Measurements from ENCODE around the gene PJA1.

PJA1 gene

DNA sequence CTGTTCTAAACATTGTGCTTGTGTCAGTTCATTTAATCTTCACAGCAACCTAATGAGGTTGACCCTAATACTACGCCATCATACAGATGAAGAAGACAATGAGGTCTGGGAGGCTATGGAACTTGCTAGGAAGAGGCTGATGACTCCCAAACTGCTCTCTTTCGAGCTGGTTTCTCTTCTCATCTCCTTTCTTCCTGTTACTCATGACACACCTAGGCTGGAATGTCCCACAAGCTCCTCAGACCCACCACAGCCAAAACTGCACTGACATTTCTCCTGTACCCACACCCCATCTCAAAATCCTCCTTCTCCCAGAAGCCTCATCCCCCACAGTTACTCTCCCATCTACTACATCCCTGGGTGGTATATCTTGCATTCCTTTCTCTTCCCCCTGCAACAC is 27.4 kb upstream of the PJA1 start:
- no peaks in the 10 kb centered on the region for H3K4me1 ChIP-seq (ENCODE audit: control insufficient read depth, insufficient read depth, low read length, poor library complexity, severe bottlenecking)
- no peaks in the 10 kb centered on the region for H3K36me3 ChIP-seq (ENCODE audit: control insufficient read depth, insufficient read depth, low read length)
- H3K9me3 ChIP-seq (ENCODE audit: control insufficient read depth, low read length) = no peaks in the 10 kb centered on the region
- no peak for DNase-seq
- H3K27ac ChIP-seq (ENCODE audit: insufficient read depth, low read length, poor library complexity, severe bottlenecking) = no peak overlapping the region
- no peaks in the 10 kb centered on the region for H3K27me3 ChIP-seq (replicated peaks; ENCODE audit: control insufficient read depth, insufficient read depth, low read length, poor library complexity, severe bottlenecking)
- H3K4me3 ChIP-seq (ENCODE audit: insufficient read depth, low read depth, low read length, poor library complexity, severe bottlenecking) = no peak overlapping the region

DNA sequence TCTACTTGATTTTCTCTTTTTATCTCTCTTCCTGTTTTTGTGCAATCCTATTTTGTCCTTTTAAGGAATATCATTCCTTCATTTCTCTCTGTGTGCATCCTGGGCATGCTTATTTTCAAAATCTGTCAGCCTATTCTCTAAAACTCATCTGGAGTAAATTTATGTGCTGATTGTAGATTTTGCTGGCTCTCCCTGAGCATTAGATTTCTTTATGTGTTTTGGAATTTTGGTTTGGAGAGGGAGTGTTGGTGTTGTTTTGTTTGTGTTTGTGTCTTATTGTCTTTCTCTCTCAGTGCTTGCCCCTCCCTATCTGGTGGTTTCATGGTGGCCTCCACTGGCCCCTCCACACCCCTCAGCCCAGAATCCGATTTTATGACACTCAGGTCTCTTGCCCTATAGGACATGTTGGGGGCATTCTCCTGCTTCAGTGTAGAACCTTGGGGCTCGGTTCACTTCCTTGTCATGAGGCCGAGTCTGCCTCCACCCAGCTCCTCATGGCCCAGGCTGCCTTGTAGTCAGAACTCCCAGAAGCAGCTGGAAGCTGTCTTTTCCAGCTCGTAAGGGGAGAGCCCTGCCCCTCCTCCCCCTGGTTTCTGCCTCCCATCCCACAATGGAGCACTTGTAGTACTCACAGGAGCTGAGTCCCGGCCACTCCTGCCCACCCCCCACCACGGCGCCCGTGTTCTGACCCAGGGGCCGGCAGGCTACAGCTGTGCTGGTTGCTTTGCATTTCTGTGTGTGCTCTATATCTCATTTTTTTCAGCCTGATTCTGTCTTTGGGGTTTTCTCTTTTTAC is 24.5 kb upstream of the PJA1 start:
- no peak for DNase-seq
- no peaks in the 10 kb centered on the region for H3K4me1 ChIP-seq (ENCODE audit: control insufficient read depth, insufficient read depth, low read length, poor library complexity, severe bottlenecking)
- no peak overlapping the region for H3K4me3 ChIP-seq (ENCODE audit: insufficient read depth, low read depth, low read length, poor library complexity, severe bottlenecking)
- no peaks in the 10 kb centered on the region for H3K36me3 ChIP-seq (ENCODE audit: control insufficient read depth, insufficient read depth, low read length)
- H3K27ac ChIP-seq (ENCODE audit: insufficient read depth, low read length, poor library complexity, severe bottlenecking) = no peak overlapping the region
- no peaks in the 10 kb centered on the region for H3K27me3 ChIP-seq (replicated peaks; ENCODE audit: control insufficient read depth, insufficient read depth, low read length, poor library complexity, severe bottlenecking)
- no peaks in the 10 kb centered on the region for H3K9me3 ChIP-seq (ENCODE audit: control insufficient read depth, low read length)

- Histone ChIP-seq H3K36me3 (ENCODE audit: control insufficient read depth, insufficient read depth, low read length) (no peaks in the 10 kb centered on the region), H3K27ac (ENCODE audit: insufficient read depth, low read length, poor library complexity, severe bottlenecking) (no peak overlapping the region), H3K4me1 (ENCODE audit: control insufficient read depth, insufficient read depth, low read length, poor library complexity, severe bottlenecking) (no peaks in the 10 kb centered on the region)
These were observed 21.4 kb upstream of the PJA1 start for GRCh38 chrX:69186651-69187050.

GRCh38 chrX:69185886-69186285 is 20.6 kb upstream of the PJA1 start:
- H3K4me1 ChIP-seq (ENCODE audit: control insufficient read depth, insufficient read depth, low read length, poor library complexity, severe bottlenecking) = no peaks in the 10 kb centered on the region
- H3K9me3 ChIP-seq (ENCODE audit: control insufficient read depth, low read length) = no peaks in the 10 kb centered on the region
- DNase-seq = no peak
- no peaks in the 10 kb centered on the region for H3K36me3 ChIP-seq (ENCODE audit: control insufficient read depth, insufficient read depth, low read length)
- H3K27ac ChIP-seq (ENCODE audit: insufficient read depth, low read length, poor library complexity, severe bottlenecking) = no peak overlapping the region
- H3K27me3 ChIP-seq (replicated peaks; ENCODE audit: control insufficient read depth, insufficient read depth, low read length, poor library complexity, severe bottlenecking) = no peaks in the 10 kb centered on the region
- no peak overlapping the region for H3K4me3 ChIP-seq (ENCODE audit: insufficient read depth, low read depth, low read length, poor library complexity, severe bottlenecking)

More at GRCh38 chrX:69186651-69187050, 21.4 kb upstream of the PJA1 start:
- H3K9me3 ChIP-seq (ENCODE audit: control insufficient read depth, low read length) = no peaks in the 10 kb centered on the region
- no peak for DNase-seq
- H3K4me3 ChIP-seq (ENCODE audit: insufficient read depth, low read depth, low read length, poor library complexity, severe bottlenecking) = no peak overlapping the region
- no peaks in the 10 kb centered on the region for H3K27me3 ChIP-seq (replicated peaks; ENCODE audit: control insufficient read depth, insufficient read depth, low read length, poor library complexity, severe bottlenecking)

- DNase-seq = no peak
- H3K27ac ChIP-seq (ENCODE audit: insufficient read depth, low read length, poor library complexity, severe bottlenecking) = no peak overlapping the region
- H3K4me1 ChIP-seq (ENCODE audit: control insufficient read depth, insufficient read depth, low read length, poor library complexity, severe bottlenecking) = no peaks in the 10 kb centered on the region
- H3K9me3 ChIP-seq (ENCODE audit: control insufficient read depth, low read length) = no peaks in the 10 kb centered on the region
- no peaks in the 10 kb centered on the region for H3K36me3 ChIP-seq (ENCODE audit: control insufficient read depth, insufficient read depth, low read length)
- no peaks in the 10 kb centered on the region for H3K27me3 ChIP-seq (replicated peaks; ENCODE audit: control insufficient read depth, insufficient read depth, low read length, poor library complexity, severe bottlenecking)
- no peak overlapping the region for H3K4me3 ChIP-seq (ENCODE audit: insufficient read depth, low read depth, low read length, poor library complexity, severe bottlenecking)
These were observed 19.9 kb upstream of the PJA1 start for GRCh38 chrX:69185141-69185540.

- Histone ChIP-seq H3K27me3 (replicated peaks; ENCODE audit: control insufficient read depth, insufficient read depth, low read length, poor library complexity, severe bottlenecking) (no peaks in the 10 kb centered on the region), H3K4me3 (ENCODE audit: insufficient read depth, low read depth, low read length, poor library complexity, severe bottlenecking) (no peak overlapping the region), H3K9me3 (ENCODE audit: control insufficient read depth, low read length) (no peaks in the 10 kb centered on the region), H3K4me1 (ENCODE audit: control insufficient read depth, insufficient read depth, low read length, poor library complexity, severe bottlenecking) (no peaks in the 10 kb centered on the region), H3K36me3 (ENCODE audit: control insufficient read depth, insufficient read depth, low read length) (no peaks in the 10 kb centered on the region), H3K27ac (ENCODE audit: insufficient read depth, low read length, poor library complexity, severe bottlenecking) (no peak overlapping the region)
- DNase-seq = no peak
These were observed 17.6 kb upstream of the PJA1 start for GRCh38 chrX:69182818-69183380.

DNA sequence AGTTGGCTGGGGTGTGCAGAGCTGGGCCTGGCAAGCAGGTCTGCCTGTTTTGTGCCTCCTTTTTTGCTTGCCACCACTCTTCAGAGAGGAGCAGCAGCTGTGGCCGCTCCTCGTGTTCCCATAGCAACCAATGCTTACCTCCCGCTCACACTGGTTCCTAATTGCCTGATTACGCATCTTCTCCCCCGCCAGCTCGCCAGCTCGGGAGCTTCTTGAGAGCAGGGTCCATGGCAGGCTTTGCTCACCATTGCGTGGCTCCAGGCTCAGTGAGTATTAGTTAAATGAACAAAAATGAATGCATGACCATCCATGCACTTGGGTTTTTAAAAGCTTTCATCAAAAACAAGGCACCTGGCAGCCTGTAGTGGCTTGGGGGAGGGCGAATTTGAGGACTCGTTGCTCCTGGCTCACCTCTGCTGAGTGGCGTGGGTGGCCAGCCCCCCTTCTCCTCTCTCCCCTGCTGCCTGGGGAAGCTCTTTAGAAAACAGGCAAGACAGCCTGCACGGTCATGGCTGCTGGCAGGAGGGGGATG is 14.2 kb upstream of the PJA1 start:
- Histone ChIP-seq H3K27me3 (replicated peaks; ENCODE audit: control insufficient read depth, insufficient read depth, low read length, poor library complexity, severe bottlenecking) (no peaks in the 10 kb centered on the region), H3K36me3 (ENCODE audit: control insufficient read depth, insufficient read depth, low read length) (no peaks in the 10 kb centered on the region), H3K27ac (ENCODE audit: insufficient read depth, low read length, poor library complexity, severe bottlenecking) (no peak overlapping the region), H3K4me3 (ENCODE audit: insufficient read depth, low read depth, low read length, poor library complexity, severe bottlenecking) (no peak overlapping the region), H3K4me1 (ENCODE audit: control insufficient read depth, insufficient read depth, low read length, poor library complexity, severe bottlenecking) (no peaks in the 10 kb centered on the region), H3K9me3 (ENCODE audit: control insufficient read depth, low read length) (no peaks in the 10 kb centered on the region)
- DNase-seq = no peak

DNA sequence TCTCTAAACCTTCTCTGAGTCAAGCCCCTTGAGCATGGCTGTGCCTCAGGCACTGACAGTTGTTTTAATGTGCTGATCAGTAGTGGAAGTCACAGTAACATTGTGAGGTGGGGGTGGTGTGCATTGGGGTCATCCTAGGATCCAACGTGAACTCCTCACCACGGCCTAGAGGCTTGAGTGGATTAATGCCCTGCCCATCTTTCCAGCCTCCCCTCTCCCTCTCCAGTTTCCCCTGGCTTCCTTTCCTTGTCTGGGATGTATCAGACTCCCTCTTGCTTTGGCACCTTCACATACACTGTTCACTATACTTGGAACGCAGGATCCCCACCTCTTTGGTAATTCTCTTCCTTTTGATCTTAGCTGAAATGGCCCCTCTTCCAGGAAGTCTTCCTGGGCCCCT is 13.3 kb upstream of the PJA1 start:
- Histone ChIP-seq H3K4me1 (ENCODE audit: control insufficient read depth, insufficient read depth, low read length, poor library complexity, severe bottlenecking) (no peaks in the 10 kb centered on the region), H3K27me3 (replicated peaks; ENCODE audit: control insufficient read depth, insufficient read depth, low read length, poor library complexity, severe bottlenecking) (no peaks in the 10 kb centered on the region), H3K4me3 (ENCODE audit: insufficient read depth, low read depth, low read length, poor library complexity, severe bottlenecking) (no peak overlapping the region)

DNA sequence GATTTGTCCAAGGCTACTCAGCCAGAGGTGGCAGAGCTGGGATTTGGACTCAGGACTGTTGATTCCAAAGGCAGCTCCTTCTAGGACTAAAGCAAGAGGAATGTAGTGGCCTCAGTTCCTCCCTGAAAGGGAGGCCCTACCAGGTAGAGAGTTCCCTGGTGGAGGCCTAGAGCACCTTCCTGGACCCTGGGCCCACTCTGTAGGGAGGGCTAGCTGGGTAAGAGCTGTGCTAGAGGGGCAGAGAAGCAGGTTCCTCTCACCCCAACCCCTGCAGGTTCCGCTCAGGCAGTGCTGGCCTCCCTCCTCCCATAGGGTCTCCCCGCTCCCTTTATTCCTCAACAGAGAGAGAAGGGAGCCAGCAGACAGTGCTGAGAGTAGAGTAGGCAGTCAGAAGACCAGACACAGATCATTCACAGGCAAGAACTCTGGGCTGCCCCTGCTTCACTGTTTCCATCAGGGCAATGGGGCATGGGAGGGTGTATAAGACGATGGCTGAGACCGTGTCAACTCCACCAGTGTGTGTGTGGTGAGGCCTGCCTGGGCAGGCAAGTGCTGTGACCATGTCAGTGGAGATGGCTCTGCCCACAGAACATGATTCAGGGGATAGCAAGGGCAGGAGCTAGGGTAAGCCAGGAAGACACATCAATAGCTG is 12.4 kb upstream of the PJA1 start:
- no peaks in the 10 kb centered on the region for H3K36me3 ChIP-seq (ENCODE audit: control insufficient read depth, insufficient read depth, low read length)
- no peak for DNase-seq

More for the DNA sequence above, 13.3 kb upstream of the PJA1 start:
- H3K9me3 ChIP-seq (ENCODE audit: control insufficient read depth, low read length) = no peaks in the 10 kb centered on the region
- no peak overlapping the region for H3K27ac ChIP-seq (ENCODE audit: insufficient read depth, low read length, poor library complexity, severe bottlenecking)
- no peak for DNase-seq
- H3K36me3 ChIP-seq (ENCODE audit: control insufficient read depth, insufficient read depth, low read length) = no peaks in the 10 kb centered on the region

DNA sequence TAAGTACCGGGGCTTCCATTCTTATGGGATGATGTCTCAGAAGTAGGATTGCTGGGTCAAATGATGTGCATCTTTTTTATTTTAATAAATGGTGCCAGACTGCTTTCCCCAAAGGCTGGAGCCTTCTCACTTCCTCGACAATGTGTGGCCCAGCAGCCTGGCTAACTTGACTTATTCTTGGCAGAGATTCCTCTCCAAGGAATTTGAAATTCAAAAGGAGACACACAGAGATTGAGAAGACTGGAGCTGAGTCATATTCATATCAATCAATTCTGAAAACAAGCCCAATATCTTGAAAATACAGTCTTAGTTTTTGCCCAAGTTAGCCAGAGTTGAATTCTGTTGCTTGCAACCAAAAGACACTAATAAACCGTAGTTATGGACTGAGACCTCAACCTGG is 10.8 kb upstream of the PJA1 start:
- Histone ChIP-seq H3K36me3 (ENCODE audit: control insufficient read depth, insufficient read depth, low read length) (no peaks in the 10 kb centered on the region), H3K27ac (ENCODE audit: insufficient read depth, low read length, poor library complexity, severe bottlenecking) (no peak overlapping the region), H3K4me3 (ENCODE audit: insufficient read depth, low read depth, low read length, poor library complexity, severe bottlenecking) (no peak overlapping the region), H3K27me3 (replicated peaks; ENCODE audit: control insufficient read depth, insufficient read depth, low read length, poor library complexity, severe bottlenecking) (no peaks in the 10 kb centered on the region), H3K4me1 (ENCODE audit: control insufficient read depth, insufficient read depth, low read length, poor library complexity, severe bottlenecking) (no peaks in the 10 kb centered on the region), H3K9me3 (ENCODE audit: control insufficient read depth, low read length) (no peaks in the 10 kb centered on the region)
- no peak for DNase-seq

More for the DNA sequence above, 12.4 kb upstream of the PJA1 start:
- Histone ChIP-seq H3K4me1 (ENCODE audit: control insufficient read depth, insufficient read depth, low read length, poor library complexity, severe bottlenecking) (no peaks in the 10 kb centered on the region), H3K4me3 (ENCODE audit: insufficient read depth, low read depth, low read length, poor library complexity, severe bottlenecking) (no peak overlapping the region), H3K9me3 (ENCODE audit: control insufficient read depth, low read length) (no peaks in the 10 kb centered on the region), H3K27ac (ENCODE audit: insufficient read depth, low read length, poor library complexity, severe bottlenecking) (no peak overlapping the region), H3K27me3 (replicated peaks; ENCODE audit: control insufficient read depth, insufficient read depth, low read length, poor library complexity, severe bottlenecking) (no peaks in the 10 kb centered on the region)

Data from effector memory CD4-positive, alpha-beta T cell (primary cell).